Subcutaneous abdominal adipose tissue (tissue), 5 donors: ENCODE measurements around the gene SLC22A23.

Source experiments
- H3K27ac ChIP-seq: one replicate; pipeline ENCODE4 v1.7.0; 2013; ENCODE audit warnings: low read depth, mild to moderate bottlenecking, inconsistent platforms, low read length, moderate library complexity
- H3K27me3 ChIP-seq, 5 donors: one replicate each; pipeline ENCODE4 v1.7.0; 2013; ENCODE audit warnings: low read length in 5 of 5, inconsistent platforms in 1 of 5; ENCODE audit not compliant: control insufficient read depth in 5 of 5, insufficient read depth in 4 of 5
- H3K36me3 ChIP-seq, 5 donors: one replicate each; pipeline ENCODE4 v1.7.0; 2013; ENCODE audit warnings: low read length in 5 of 5; ENCODE audit not compliant: control insufficient read depth in 5 of 5, insufficient read depth in 5 of 5
- H3K4me1 ChIP-seq, 5 donors: one replicate each; pipeline ENCODE4 v1.7.0; 2013; ENCODE audit warnings: low read length in 5 of 5, mild to moderate bottlenecking in 3 of 5, moderate library complexity in 1 of 5; ENCODE audit not compliant: control insufficient read depth in 5 of 5, insufficient read depth in 5 of 5
- H3K4me3 ChIP-seq, 5 donors: one replicate each; pipeline ENCODE4 v1.7.0; 2013; ENCODE audit warnings: low read length in 5 of 5, low read depth in 1 of 5
- H3K9ac ChIP-seq, 5 donors: one replicate each; pipeline ENCODE4 v1.7.0; 2013; ENCODE audit warnings: low read length in 5 of 5, mild to moderate bottlenecking in 4 of 5, moderate library complexity in 3 of 5
- H3K9me3 ChIP-seq, 5 donors: one replicate each; pipeline ENCODE4 v1.7.0; 2013; ENCODE audit warnings: low read length in 5 of 5; ENCODE audit not compliant: control insufficient read depth in 5 of 5
- donor health status: healthy.
- donor health status: healthy.
- donor health status: healthy.
- donor health status: healthy.
- donor health status: healthy.

The SLC22A23 gene, protein sequence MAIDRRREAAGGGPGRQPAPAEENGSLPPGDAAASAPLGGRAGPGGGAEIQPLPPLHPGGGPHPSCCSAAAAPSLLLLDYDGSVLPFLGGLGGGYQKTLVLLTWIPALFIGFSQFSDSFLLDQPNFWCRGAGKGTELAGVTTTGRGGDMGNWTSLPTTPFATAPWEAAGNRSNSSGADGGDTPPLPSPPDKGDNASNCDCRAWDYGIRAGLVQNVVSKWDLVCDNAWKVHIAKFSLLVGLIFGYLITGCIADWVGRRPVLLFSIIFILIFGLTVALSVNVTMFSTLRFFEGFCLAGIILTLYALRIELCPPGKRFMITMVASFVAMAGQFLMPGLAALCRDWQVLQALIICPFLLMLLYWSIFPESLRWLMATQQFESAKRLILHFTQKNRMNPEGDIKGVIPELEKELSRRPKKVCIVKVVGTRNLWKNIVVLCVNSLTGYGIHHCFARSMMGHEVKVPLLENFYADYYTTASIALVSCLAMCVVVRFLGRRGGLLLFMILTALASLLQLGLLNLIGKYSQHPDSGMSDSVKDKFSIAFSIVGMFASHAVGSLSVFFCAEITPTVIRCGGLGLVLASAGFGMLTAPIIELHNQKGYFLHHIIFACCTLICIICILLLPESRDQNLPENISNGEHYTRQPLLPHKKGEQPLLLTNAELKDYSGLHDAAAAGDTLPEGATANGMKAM

GRCh38 chr6:3456898-3457709 is at the start of gene SLC22A23:
SLC22A23 (minus strand) TSS chr6:3457050; CDS start chr6:3456559, 491 bp downstream.
- H3K9me3 ChIP-seq: no peaks in the 10 kb centered on the region
- peak within 1 kb of the TSS in 4 of 5 donors; percentile 72 to 80 (median 79) for H3K9ac ChIP-seq
- H3K4me3 ChIP-seq: peak within 1 kb of the TSS; percentile 15 to 91 (median 83)
- no peaks in the 10 kb centered on the region for H3K36me3 ChIP-seq
- H3K27ac ChIP-seq: peak within 1 kb of the TSS; percentile 73
- no peaks in the 10 kb centered on the region for H3K27me3 ChIP-seq
- peaks cover 4 to 42% (median 37%) of the 10 kb centered on the region in 5 donors for H3K4me1 ChIP-seq

DNA sequence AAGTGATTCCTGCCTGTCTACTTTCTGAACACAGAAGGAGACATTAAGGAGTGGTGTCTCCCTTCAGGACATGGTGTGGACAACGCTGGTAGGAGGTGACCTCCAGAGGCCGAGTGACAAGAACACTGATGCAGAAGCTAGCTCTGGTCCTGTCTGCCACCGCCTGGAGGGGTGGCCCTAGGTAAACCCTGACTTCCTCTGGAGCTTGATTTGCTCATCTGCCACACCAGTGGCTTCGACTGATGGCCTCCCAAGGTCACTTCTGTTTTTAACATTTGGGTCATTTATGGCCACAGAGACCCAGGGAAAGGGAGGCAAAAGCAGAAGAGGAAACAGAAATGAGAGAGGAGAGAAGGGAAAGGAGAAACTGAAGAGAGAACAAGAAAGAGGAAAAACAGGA is 49.4 kb upstream of the SLC22A23 start:
- H3K9ac ChIP-seq: peak overlapping the region in 1 of 5 donors; percentile 28
- H3K27ac ChIP-seq: peak overlapping the region; percentile 43
- H3K9me3 ChIP-seq: peaks cover 0 to 3% (median 0%) of the 10 kb centered on the region in 5 donors
- H3K27me3 ChIP-seq: no peaks in the 10 kb centered on the region
- no peaks in the 10 kb centered on the region for H3K36me3 ChIP-seq
- H3K4me1 ChIP-seq: peaks cover 0 to 30% (median 22%) of the 10 kb centered on the region in 5 donors
- H3K4me3 ChIP-seq: no peak overlapping the region

DNA sequence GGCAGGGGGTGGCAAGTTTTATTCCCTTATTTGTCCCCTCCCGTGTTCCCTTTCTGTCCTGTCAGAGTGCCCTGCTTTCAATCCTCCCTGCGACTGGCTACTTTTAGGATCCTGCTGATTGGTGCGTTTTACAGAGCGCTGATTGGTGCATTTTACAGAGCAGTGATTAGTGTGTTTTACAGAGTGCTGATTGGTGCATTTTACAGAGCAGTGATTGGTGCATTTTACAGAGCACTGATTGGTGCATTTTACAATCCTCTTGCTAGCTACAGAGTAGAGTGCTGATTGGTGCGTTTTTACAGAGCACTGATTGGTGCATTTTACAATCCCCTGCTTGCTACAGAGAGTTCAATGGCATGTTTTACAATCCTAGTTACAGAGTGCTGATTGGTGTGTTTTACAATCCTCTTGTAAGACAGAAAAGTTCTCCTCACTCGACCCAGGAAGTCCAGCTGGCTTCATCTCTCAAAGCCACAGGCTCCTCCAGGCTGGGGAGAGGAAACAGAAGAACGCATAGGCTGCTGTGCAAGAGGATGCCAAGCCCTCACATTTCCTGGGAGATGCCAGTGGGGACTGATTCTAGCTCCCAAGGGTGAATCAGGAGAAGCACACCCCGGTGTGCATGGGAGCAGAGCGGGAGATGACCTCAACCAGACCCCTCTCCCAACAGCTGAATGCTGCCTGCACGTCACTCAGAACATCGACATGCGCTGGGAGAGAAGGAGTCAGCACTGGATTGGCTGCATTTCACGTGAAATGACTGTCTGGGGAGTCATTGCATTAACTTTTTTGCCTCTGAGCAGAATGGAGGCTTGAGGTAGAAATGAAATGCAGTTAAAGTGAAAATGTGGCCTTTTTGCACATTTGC is 48.3 kb upstream of the SLC22A23 start:
- Histone ChIP-seq H3K36me3 (no peaks in the 10 kb centered on the region), H3K4me1 (peaks cover 0 to 37% (median 26%) of the 10 kb centered on the region in 5 donors), H3K27me3 (no peaks in the 10 kb centered on the region), H3K9me3 (peaks cover 0 to 3% (median 0%) of the 10 kb centered on the region in 5 donors), H3K4me3 (peak overlapping the region in 3 of 5 donors; percentile 10 to 28 (median 17)), H3K27ac (peak overlapping the region; percentile 43), H3K9ac (peak overlapping the region in 1 of 5 donors; percentile 3)

GRCh38 chr6:3504354-3504753 is 47.5 kb upstream of the SLC22A23 start:
- Histone ChIP-seq H3K27ac (no peak overlapping the region), H3K4me3 (no peak overlapping the region), H3K36me3 (no peaks in the 10 kb centered on the region), H3K9ac (no peak overlapping the region), H3K4me1 (peaks cover 0 to 42% (median 31%) of the 10 kb centered on the region in 5 donors), H3K9me3 (peaks cover 0 to 3% (median 0%) of the 10 kb centered on the region in 5 donors), H3K27me3 (no peaks in the 10 kb centered on the region)

- Histone ChIP-seq H3K4me3 (no peak overlapping the region), H3K36me3 (no peaks in the 10 kb centered on the region), H3K9ac (no peak overlapping the region), H3K27me3 (no peaks in the 10 kb centered on the region), H3K4me1 (peaks cover 0 to 41% (median 29%) of the 10 kb centered on the region in 5 donors), H3K27ac (no peak overlapping the region), H3K9me3 (peaks cover 0 to 3% (median 0%) of the 10 kb centered on the region in 5 donors)
Measured at GRCh38 chr6:3501826-3502500, 45.1 kb upstream of the SLC22A23 start.

GRCh38 chr6:3500262-3501014 is 43.6 kb upstream of the SLC22A23 start:
- no peak overlapping the region for H3K9ac ChIP-seq
- H3K27ac ChIP-seq: peak overlapping the region; percentile 45
- H3K9me3 ChIP-seq: peaks cover 0 to 3% (median 0%) of the 10 kb centered on the region in 5 donors
- no peak overlapping the region for H3K4me3 ChIP-seq
- H3K36me3 ChIP-seq: no peaks in the 10 kb centered on the region
- H3K4me1 ChIP-seq: peaks cover 0 to 30% (median 16%) of the 10 kb centered on the region in 5 donors
- no peaks in the 10 kb centered on the region for H3K27me3 ChIP-seq

- Histone ChIP-seq H3K27ac (no peak overlapping the region), H3K4me1 (peaks cover 0 to 27% (median 12%) of the 10 kb centered on the region in 5 donors), H3K9ac (no peak overlapping the region), H3K4me3 (no peak overlapping the region), H3K9me3 (no peaks in the 10 kb centered on the region), H3K27me3 (no peaks in the 10 kb centered on the region), H3K36me3 (no peaks in the 10 kb centered on the region)
Measured at GRCh38 chr6:3499603-3500002, 42.8 kb upstream of the SLC22A23 start.

DNA sequence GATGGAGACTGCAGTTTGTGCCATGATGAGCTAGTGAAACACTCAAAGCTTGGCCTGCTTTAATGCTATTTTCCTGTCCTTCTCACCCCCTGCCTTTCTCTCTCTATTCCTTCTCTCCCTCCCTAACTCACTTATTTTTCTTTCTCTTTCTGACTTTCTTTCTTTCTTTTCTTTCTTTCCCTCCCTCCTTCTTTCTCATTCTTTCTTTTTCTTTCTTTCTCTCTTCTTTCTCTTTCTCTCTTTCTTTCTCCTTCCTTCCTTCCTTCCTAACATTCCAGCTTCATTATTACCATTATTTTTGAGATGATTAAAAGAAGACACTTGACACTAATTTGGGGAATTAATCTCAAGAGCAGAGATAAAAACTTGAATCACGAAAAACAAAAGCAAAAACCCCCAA is 39.5 kb upstream of the SLC22A23 start:
- no peaks in the 10 kb centered on the region for H3K9me3 ChIP-seq
- H3K36me3 ChIP-seq: no peaks in the 10 kb centered on the region
- H3K4me1 ChIP-seq: peaks cover 0 to 17% (median 12%) of the 10 kb centered on the region in 5 donors
- H3K9ac ChIP-seq: no peak overlapping the region
- H3K27ac ChIP-seq: no peak overlapping the region
- H3K27me3 ChIP-seq: no peaks in the 10 kb centered on the region
- H3K4me3 ChIP-seq: no peak overlapping the region
